DOHH2 (cell line): Measurements from ENCODE around the gene MAP7D1.

Source experiments
- CTCF ChIP-seq: fragments of 200-600 bp; sonication (generic); IDR thresholded peaks from one replicate; pipeline ENCODE4 v1.5.1; 2014; ENCODE audit warnings: antibody characterized with exemption, mild to moderate bottlenecking, low read depth, low read length; ENCODE audit not compliant: poor library complexity, severe bottlenecking
- EZH2phosphoT487 ChIP-seq: fragments of 200-600 bp; sonication (generic); IDR thresholded peaks from 2 replicates; pipeline ENCODE4 v1.6.1; 2017; ENCODE audit warnings: borderline replicate concordance, mild to moderate bottlenecking, antibody characterized with exemption, low read length, moderate library complexity, mixed read lengths

- TF ChIP-seq CTCF (no peak), EZH2phosphoT487 (no peak)
Measured at GRCh38 chr1:36168514-36168913, 12.6 kb downstream of the MAP7D1 start.
